Measurements from ENCODE around the gene NAV2.

Gene NAV2

GRCh38 chr11:19852288-19852687 lies 139.7 kb downstream of the NAV2 start:
- DNase-seq (ENCODE audit: low read depth) = no peak
- TF ChIP-seq CTCF (conservative IDR thresholded peaks at IDR 0.05; ENCODE audit: low read depth, low read length) = no peak

GRCh38 chr11:19853016-19853415 lies 140.4 kb downstream of the NAV2 start:
- no peak for DNase-seq (ENCODE audit: low read depth)
- H3K4me3 ChIP-seq (ENCODE audit: low read depth, low read length) = no peak overlapping the region
- TF ChIP-seq CTCF (conservative IDR thresholded peaks at IDR 0.05; ENCODE audit: low read depth, low read length) = no peak

More at GRCh38 chr11:19852288-19852687, 139.7 kb downstream of the NAV2 start:
- H3K4me3 ChIP-seq (ENCODE audit: low read depth, low read length) = no peak overlapping the region

DNA sequence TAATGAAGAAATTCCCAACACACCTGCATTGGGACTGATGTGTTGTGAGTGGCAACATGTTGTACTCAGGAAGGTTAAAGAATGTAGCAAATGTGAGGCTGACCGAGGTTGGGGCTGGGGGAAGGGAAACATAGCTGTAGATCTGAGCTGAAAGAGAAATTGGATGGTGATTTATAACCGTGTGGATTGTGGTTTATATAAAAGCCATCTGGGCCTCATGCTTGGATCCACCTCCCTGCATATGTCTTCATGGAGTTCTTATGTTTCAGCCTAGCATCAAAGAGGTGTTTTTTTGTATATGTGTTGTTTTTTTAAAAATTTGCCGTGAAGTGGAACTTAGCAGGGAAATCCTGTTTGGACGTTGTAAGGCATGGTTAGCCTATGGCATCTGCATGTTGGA lies 141.3 kb downstream of the NAV2 start:
- no peak for TF ChIP-seq CTCF (conservative IDR thresholded peaks at IDR 0.05; ENCODE audit: low read depth, low read length)
- DNase-seq (ENCODE audit: low read depth) = no peak
- H3K4me3 ChIP-seq (ENCODE audit: low read depth, low read length) = no peak overlapping the region

DNA sequence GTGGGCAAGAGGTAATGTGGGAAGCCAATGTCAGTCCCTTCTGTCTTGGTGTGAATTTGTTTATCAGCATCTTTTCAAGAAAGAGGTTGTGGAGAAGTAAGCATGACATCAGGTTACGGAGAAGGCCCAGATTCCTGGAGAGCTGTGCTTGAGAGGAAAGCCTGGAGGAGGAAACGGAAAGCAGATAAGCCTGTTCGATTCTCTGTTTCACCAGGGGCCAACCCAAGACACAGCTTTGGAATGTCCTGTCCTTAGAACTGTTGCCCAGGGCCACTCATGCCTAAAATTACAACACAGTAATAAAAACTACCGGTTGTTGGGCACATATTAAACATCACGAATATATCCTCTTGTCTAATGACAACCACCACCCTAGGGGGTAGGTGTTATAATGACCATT lies 148.5 kb downstream of the NAV2 start:
- no peak overlapping the region for H3K4me3 ChIP-seq (ENCODE audit: low read depth, low read length)
- no peak for TF ChIP-seq CTCF (conservative IDR thresholded peaks at IDR 0.05; ENCODE audit: low read depth, low read length)
- peak; percentile 26 for DNase-seq (ENCODE audit: low read depth)

- no peak overlapping the region for H3K4me3 ChIP-seq (ENCODE audit: low read depth, low read length)
- TF ChIP-seq CTCF (conservative IDR thresholded peaks at IDR 0.05; ENCODE audit: low read depth, low read length) = no peak
- no peak for DNase-seq (ENCODE audit: low read depth)
Observed at GRCh38 chr11:19862091-19862490, 149.5 kb downstream of the NAV2 start.

DNA sequence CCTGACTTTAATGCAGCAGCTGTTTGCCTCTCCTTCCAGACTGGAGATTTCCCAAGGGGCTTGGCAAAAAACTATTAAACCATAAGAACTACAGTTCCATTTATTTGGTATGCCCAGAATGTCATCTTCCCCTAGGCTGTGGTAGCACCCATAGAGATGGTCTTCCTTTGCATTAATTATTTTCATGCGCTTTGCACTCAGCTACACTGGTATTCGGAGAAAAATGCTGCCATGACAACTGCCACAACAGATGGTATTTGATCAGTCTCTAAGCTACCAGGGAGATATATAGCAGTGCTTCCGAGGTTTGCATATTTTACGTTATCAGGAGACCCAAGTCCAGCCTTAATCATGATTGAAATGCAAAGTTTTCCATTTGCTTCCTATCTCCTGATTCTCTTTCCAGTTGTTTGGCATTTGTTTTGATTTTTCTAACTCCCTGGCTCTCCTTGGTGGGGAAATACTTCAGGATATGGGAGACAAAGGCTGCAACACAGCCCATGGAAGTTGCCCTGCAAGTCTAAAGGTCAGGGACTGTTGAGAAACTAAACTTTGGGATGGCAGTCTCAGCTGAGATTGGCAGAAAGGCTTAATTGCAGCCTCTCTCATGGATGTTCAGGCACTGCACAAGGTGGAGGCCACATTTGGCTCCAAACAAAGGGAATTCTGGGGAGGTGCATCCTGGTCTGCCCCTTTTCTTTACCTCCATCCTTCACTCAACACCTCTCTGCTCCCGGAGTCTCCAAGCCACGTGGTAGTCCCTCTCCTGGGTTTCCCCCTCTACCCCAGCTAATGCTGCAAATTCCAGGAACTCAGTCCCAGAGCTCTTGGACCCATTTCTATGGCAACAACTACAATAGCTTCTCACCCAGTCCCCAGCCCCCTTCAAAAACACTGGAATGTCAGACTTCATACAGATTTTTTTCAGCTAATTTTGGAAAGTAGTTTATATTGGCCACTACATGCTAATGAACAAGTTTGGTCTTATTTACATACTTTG lies 151.8 kb downstream of the NAV2 start:
- peak; percentile 14 for DNase-seq (ENCODE audit: low read depth)
- no peak overlapping the region for H3K4me3 ChIP-seq (ENCODE audit: low read depth, low read length)
- no peak for TF ChIP-seq CTCF (conservative IDR thresholded peaks at IDR 0.05; ENCODE audit: low read depth, low read length)

- no peak for DNase-seq (ENCODE audit: low read depth)
- no peak overlapping the region for H3K4me3 ChIP-seq (ENCODE audit: low read depth, low read length)
- TF ChIP-seq CTCF (conservative IDR thresholded peaks at IDR 0.05; ENCODE audit: low read depth, low read length) = no peak
Observed at GRCh38 chr11:19866037-19866436, 153.4 kb downstream of the NAV2 start.
